ENCODE results near the gene LRRD1. TPM values are rescaled to one million over a fixed set of nuclear protein-coding genes. Genes with fewer than 3 reads are reported as not detected.

The LRRD1 gene
- total and polyA plus RNA-seq, 2 of the 4 experiments (the other 2 are of a cell fraction): under 0.01 to 0.02 TPM

- ATAC-seq (ENCODE audit: low read depth) (no peak; the same call in 1 of the 2 replicates), DNase-seq (no peak)
- Histone ChIP-seq H4K91ac (ENCODE audit: insufficient read depth, low read depth, low read length) (no peak overlapping the region), H3K27ac (ENCODE audit: insufficient read depth, low read length) (no peak overlapping the region), H3K4me2 (ENCODE audit: low read depth, low read length) (no peak overlapping the region; the same call in 1 of the 2 replicates), H4K8ac (ENCODE audit: low read depth in 2 of 2, low read length in 2 of 2) (no peak overlapping the region), H3K56ac (ENCODE audit: extremely low read depth, insufficient read depth, low read length) (no peak overlapping the region), H3K9me1 (ENCODE audit: insufficient read depth, low read length) (no peaks in the 10 kb centered on the region), H2AK5ac (ENCODE audit: low read depth, low read length) (no peak overlapping the region), H3K9me3 (ENCODE audit: control insufficient read depth, insufficient read depth, low read length) (no peaks in the 10 kb centered on the region), H4K5ac (ENCODE audit: low read depth, low read length) (no peak overlapping the region), H3K4me3 (ENCODE audit: insufficient read depth, low read depth, low read length) (no peak overlapping the region), H2AK9ac (replicated peaks; ENCODE audit: low read depth, low read length, poor library complexity) (no peak overlapping the region), H3K27me3 (ENCODE audit: control insufficient read depth, insufficient read depth, low read length) (no peaks in the 10 kb centered on the region), H3K36me3 (ENCODE audit: control insufficient read depth, insufficient read depth, low read length) (no peaks in the 10 kb centered on the region), H3K4me1 (ENCODE audit: control insufficient read depth, insufficient read depth, low read length) (no peaks in the 10 kb centered on the region; the same call in 1 of the 2 replicates), H2BK5ac (ENCODE audit: low read depth, low read length, poor library complexity, severe bottlenecking) (no peak overlapping the region), H3K14ac (replicated peaks; ENCODE audit: low read depth, low read length) (no peak overlapping the region), H3K4ac (ENCODE audit: low read depth, low read length) (no peak overlapping the region), H4K20me1 (ENCODE audit: insufficient read depth, low read length) (no peaks in the 10 kb centered on the region), H2BK15ac (ENCODE audit: low read depth, low read length) (no peak overlapping the region), H3K23ac (ENCODE audit: low read depth, low read length) (no peak overlapping the region), H3K79me1 (ENCODE audit: low read depth in 1 of 2, low read length in 2 of 2) (no peaks in the 10 kb centered on the region), H2BK120ac (ENCODE audit: low read depth, low read length) (no peak overlapping the region), H3K9ac (ENCODE audit: low read depth, low read length) (no peak overlapping the region), H2AFZ (replicated peaks; ENCODE audit: low read length, poor library complexity) (no peak overlapping the region), H3K18ac (ENCODE audit: low read depth, low read length) (no peak overlapping the region; the same call in 1 of the 2 replicates), H2BK20ac (ENCODE audit: low read depth, low read length) (no peak overlapping the region)
- TF ChIP-seq NFE2L2 (IDR thresholded peaks at IDR 0.05; ENCODE audit: low read depth, low read length) (no peak), MAZ (IDR thresholded peaks at IDR 0.05; ENCODE audit: borderline replicate concordance, low read depth, low read length) (no peak), CEBPB (IDR thresholded peaks at IDR 0.05; ENCODE audit: low read depth, low read length) (no peak), SMC3 (IDR thresholded peaks at IDR 0.05; ENCODE audit: low read depth, low read length) (no peak), RAD21 (IDR thresholded peaks at IDR 0.05; ENCODE audit: low read length) (no peak), BHLHE40 (IDR thresholded peaks at IDR 0.05; ENCODE audit: low read depth, low read length) (no peak), CTCF (conservative IDR thresholded peaks at IDR 0.05; ENCODE audit: low read depth, low read length) (no peak), FOS (IDR thresholded peaks at IDR 0.05; ENCODE audit: low read depth, low read length) (no peak), RCOR1 (IDR thresholded peaks at IDR 0.05; ENCODE audit: insufficient replicate concordance, low read length) (no peak), ELK1 (IDR thresholded peaks at IDR 0.05; ENCODE audit: borderline replicate concordance, low read depth, low read length) (no peak), USF2 (IDR thresholded peaks at IDR 0.05; ENCODE audit: low read depth, low read length) (no peak), MAFK (IDR thresholded peaks at IDR 0.05; ENCODE audit: low read depth, low read length) (no peak), RFX5 (IDR thresholded peaks at IDR 0.05; ENCODE audit: low read depth, low read length) (no peak), CHD1 (IDR thresholded peaks at IDR 0.05; ENCODE audit: low read depth, low read length) (no peak), MXI1 (IDR thresholded peaks at IDR 0.05; ENCODE audit: borderline replicate concordance, low read depth, low read length) (no peak), POLR2A (IDR thresholded peaks at IDR 0.05; ENCODE audit: low read depth, low read length) (no peak)
- BruUV-seq (replicated peaks): no TSS peak
- ChIA-PET CTCF (no interaction called here), POLR2A (ENCODE audit: unreplicated experiment) (no interaction called here)
- intact Hi-C loops (cut with micrococcal nuclease) (no loop called here), in situ Hi-C loops (cut with MboI; ENCODE audit: low sequenced_read_pairs) (no loop called here), dilution Hi-C loops (cut with HindIII; ENCODE audit: low sequenced_read_pairs, unreplicated experiment) (no loop called here)
- WGBS, 2 experiments (ENCODE audit: extremely low coverage in 2 of 2, insufficient read length in 1 of 2): no CpG with 5 or more reads among the region's 1 CpG
Measured at GRCh38 chr7:92150450-92151017, 28.4 kb downstream of the LRRD1 start.
